ENCODE measurements around the gene LAMTOR1.

The LAMTOR1 gene

GRCh38 chr11:72124046-72124445 is 20.9 kb upstream of the LAMTOR1 start:
- no peak overlapping the region for H3K4me3 Mint-ChIP-seq
- H3K27ac Mint-ChIP-seq, result no peak overlapping the region
- H3K4me1 Mint-ChIP-seq, result peaks cover under 1% of the 10 kb centered on the region
- H3K27me3 Mint-ChIP-seq (ENCODE audit: low read depth), result peaks cover 6% of the 10 kb centered on the region
- peaks cover 18% of the 10 kb centered on the region for H3K9me3 Mint-ChIP-seq
- peaks cover 2% of the 10 kb centered on the region for H3K36me3 Mint-ChIP-seq (ENCODE audit: low read depth)
- TF ChIP-seq CTCF (IDR thresholded peaks at IDR 0.05; ENCODE audit: unreplicated experiment in 3 of 3), result no peak

GRCh38 chr11:72123117-72123653 is 20.1 kb upstream of the LAMTOR1 start:
- Mint-ChIP-seq H3K9me3 (peaks cover 10% of the 10 kb centered on the region), H3K27me3 (ENCODE audit: low read depth) (no peaks in the 10 kb centered on the region), H3K36me3 (ENCODE audit: low read depth) (no peaks in the 10 kb centered on the region), H3K4me1 (peaks cover 9% of the 10 kb centered on the region), H3K27ac (no peak overlapping the region), H3K4me3 (no peak overlapping the region)
- TF ChIP-seq CTCF (IDR thresholded peaks at IDR 0.05; ENCODE audit: unreplicated experiment in 3 of 3), result no peak

GRCh38 chr11:72122607-72123006 is 19.5 kb upstream of the LAMTOR1 start:
- Mint-ChIP-seq H3K36me3 (ENCODE audit: low read depth) (no peaks in the 10 kb centered on the region), H3K27me3 (ENCODE audit: low read depth) (no peaks in the 10 kb centered on the region), H3K27ac (no peak overlapping the region), H3K4me1 (peaks cover 9% of the 10 kb centered on the region), H3K4me3 (no peak overlapping the region), H3K9me3 (peaks cover 6% of the 10 kb centered on the region)
- TF ChIP-seq CTCF (IDR thresholded peaks at IDR 0.05; ENCODE audit: unreplicated experiment in 3 of 3), result no peak

GRCh38 chr11:72120930-72121329 is 17.8 kb upstream of the LAMTOR1 start:
- no peak for TF ChIP-seq CTCF (IDR thresholded peaks at IDR 0.05; ENCODE audit: unreplicated experiment in 3 of 3)
- Mint-ChIP-seq H3K4me1 (peaks cover 9% of the 10 kb centered on the region), H3K27me3 (ENCODE audit: low read depth) (peaks cover 5% of the 10 kb centered on the region), H3K36me3 (ENCODE audit: low read depth) (no peaks in the 10 kb centered on the region), H3K27ac (peak overlapping the region in 1 of 3 experiments; percentile 73), H3K9me3 (peaks cover 6% of the 10 kb centered on the region), H3K4me3 (no peak overlapping the region)

- peaks cover 5% of the 10 kb centered on the region for H3K27me3 Mint-ChIP-seq (ENCODE audit: low read depth)
- peaks cover 9% of the 10 kb centered on the region for H3K4me1 Mint-ChIP-seq
- H3K4me3 Mint-ChIP-seq, result no peak overlapping the region
- H3K36me3 Mint-ChIP-seq (ENCODE audit: low read depth), result no peaks in the 10 kb centered on the region
- no peak for TF ChIP-seq CTCF (IDR thresholded peaks at IDR 0.05; ENCODE audit: unreplicated experiment in 3 of 3)
- peak overlapping the region; percentile 67 to 81 (median 81) for H3K27ac Mint-ChIP-seq
- no peaks in the 10 kb centered on the region for H3K9me3 Mint-ChIP-seq
These were observed 16.1 kb upstream of the LAMTOR1 start for GRCh38 chr11:72119198-72119597.

- no peak for TF ChIP-seq CTCF (IDR thresholded peaks at IDR 0.05; ENCODE audit: unreplicated experiment in 3 of 3)
- Mint-ChIP-seq H3K27ac (peak overlapping the region in 2 of 3 experiments; percentile 26 to 35), H3K9me3 (no peaks in the 10 kb centered on the region)
These were observed 13.1 kb upstream of the LAMTOR1 start for GRCh38 chr11:72116019-72116755.

More at GRCh38 chr11:72116019-72116755, 13.1 kb upstream of the LAMTOR1 start:
- Mint-ChIP-seq H3K4me3 (no peak overlapping the region), H3K4me1 (peaks cover 24% of the 10 kb centered on the region), H3K27me3 (ENCODE audit: low read depth) (peaks cover 5% of the 10 kb centered on the region), H3K36me3 (ENCODE audit: low read depth) (no peaks in the 10 kb centered on the region)

Measured in nephron (organoid).